GM12891 (cell line): ENCODE results near the gene OAT.

Experiments used
- DNase-seq: peaks from one replicate; pipeline ENCODE4 v3.0.0; 2011; ENCODE audit warnings: low spot score; ENCODE audit not compliant: insufficient read length
- FAIRE-seq: peaks from 2 replicates; lab custom pipeline; 2011; peaks lifted over from hg19 to GRCh38; lab: Jason Lieb, UNC
- PAX5 ChIP-seq: IDR thresholded peaks from 2 replicates; pipeline ENCODE4 v1.6.1; 2011; ENCODE audit warnings: low read length, moderate library complexity, mild to moderate bottlenecking; ENCODE audit not compliant: insufficient read depth, severe bottlenecking
- POLR2A ChIP-seq: IDR thresholded peaks from 2 replicates; pipeline ENCODE4 v1.6.1; 2011; ENCODE audit warnings: low read depth, low read length, control low read depth
- POLR2AphosphoS5 ChIP-seq: IDR thresholded peaks from 2 replicates; pipeline ENCODE4 v1.6.1; 2011; ENCODE audit warnings: low read depth, low read length, control low read depth
- POU2F2 ChIP-seq: IDR thresholded peaks from 2 replicates; pipeline ENCODE4 v1.6.1; 2011; ENCODE audit warnings: low read depth, mild to moderate bottlenecking, control low read depth, low read length, moderate library complexity
- SPI1 ChIP-seq: IDR thresholded peaks from 2 replicates; pipeline ENCODE4 v1.6.1; 2011; ENCODE audit warnings: low read depth, low read length, control low read depth
- TAF1 ChIP-seq: IDR thresholded peaks from 2 replicates; pipeline ENCODE4 v1.6.1; 2011; ENCODE audit warnings: low read depth, low read length, control low read depth

OAT gene

GRCh38 chr10:124458889-124459288 lies 40.2 kb upstream of the OAT start:
- FAIRE-seq (no peak), DNase-seq (no peak)
- no peak for TF ChIP-seq POLR2AphosphoS5
- no peak for TF ChIP-seq POU2F2
- TF ChIP-seq TAF1, result no peak
- TF ChIP-seq SPI1, result no peak
- no peak for TF ChIP-seq PAX5
- no peak for TF ChIP-seq POLR2A

DNA sequence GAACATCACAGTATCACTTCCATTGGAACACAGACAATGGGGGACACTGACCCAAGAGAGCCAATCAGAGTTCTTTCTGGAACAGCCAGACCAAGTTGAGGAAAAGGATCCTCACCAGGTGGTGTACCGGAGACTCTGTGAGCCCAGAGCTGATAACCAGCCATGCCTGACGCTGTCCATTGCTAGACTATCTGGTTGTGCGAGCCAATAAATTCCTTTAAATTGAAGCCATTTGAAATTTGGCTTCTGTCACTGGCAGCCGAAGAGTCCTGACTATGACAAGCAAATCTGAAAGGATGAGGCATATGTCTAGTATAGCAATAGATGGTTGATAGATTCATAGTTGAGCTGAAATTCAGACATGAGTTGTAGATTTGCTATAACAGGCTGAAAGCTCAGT lies 39.8 kb upstream of the OAT start:
- FAIRE-seq, result no peak
- DNase-seq, result no peak
- TF ChIP-seq TAF1 (no peak), POLR2A (no peak), PAX5 (no peak), SPI1 (no peak), POLR2AphosphoS5 (no peak), POU2F2 (no peak)

DNA sequence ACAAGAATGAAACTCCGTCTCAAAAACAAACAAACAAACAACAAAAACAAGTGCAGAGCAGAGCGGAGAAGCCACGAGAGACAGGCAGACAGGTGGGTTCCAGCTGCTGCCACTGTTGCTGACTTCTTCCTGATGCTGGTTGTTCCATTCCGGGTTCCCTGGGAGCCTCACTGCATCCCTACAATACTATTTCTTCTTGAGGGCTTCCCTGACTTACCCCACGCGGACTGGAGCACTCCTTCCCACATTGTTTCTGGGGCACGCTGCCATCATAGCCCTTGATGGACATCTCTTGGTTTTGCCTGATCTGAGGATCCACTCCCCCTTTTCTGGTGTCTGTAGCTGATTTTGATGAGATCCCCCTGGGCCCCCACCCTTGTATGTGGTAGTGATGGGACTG lies 36.7 kb upstream of the OAT start:
- no peak for FAIRE-seq
- no peak for DNase-seq
- TF ChIP-seq PAX5, result no peak
- no peak for TF ChIP-seq POU2F2
- TF ChIP-seq TAF1, result no peak
- no peak for TF ChIP-seq POLR2A
- no peak for TF ChIP-seq SPI1
- no peak for TF ChIP-seq POLR2AphosphoS5

GRCh38 chr10:124453960-124454610 lies 35.4 kb upstream of the OAT start:
- FAIRE-seq, result no peak
- DNase-seq, result no peak
- TF ChIP-seq POLR2A, result no peak
- no peak for TF ChIP-seq TAF1
- TF ChIP-seq POLR2AphosphoS5, result no peak
- TF ChIP-seq PAX5, result no peak
- no peak for TF ChIP-seq POU2F2
- TF ChIP-seq SPI1, result no peak

- no peak for FAIRE-seq
- DNase-seq, result no peak
- TF ChIP-seq POLR2A, result no peak
- no peak for TF ChIP-seq POLR2AphosphoS5
- TF ChIP-seq TAF1, result no peak
- no peak for TF ChIP-seq PAX5
- TF ChIP-seq SPI1, result no peak
- no peak for TF ChIP-seq POU2F2
Measured at GRCh38 chr10:124451276-124451675, 32.6 kb upstream of the OAT start.

DNA sequence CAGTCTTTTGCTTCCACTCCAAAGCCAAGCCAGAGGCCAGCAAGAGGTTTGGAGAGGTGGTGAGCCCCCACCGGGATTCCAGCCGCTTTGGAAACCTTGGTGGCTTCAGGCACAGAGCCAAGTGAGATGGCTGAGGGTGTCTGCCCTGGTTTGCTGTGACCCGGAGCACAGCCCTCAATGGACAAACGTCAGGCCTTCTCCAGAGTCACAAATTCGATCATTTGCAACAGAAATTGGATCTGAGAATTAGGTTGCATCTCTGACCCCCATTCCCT lies 32.0 kb upstream of the OAT start:
- DNase-seq, result no peak
- FAIRE-seq, result no peak
- TF ChIP-seq PAX5 (no peak), SPI1 (no peak), POU2F2 (no peak), POLR2AphosphoS5 (no peak), TAF1 (no peak), POLR2A (no peak)

DNA sequence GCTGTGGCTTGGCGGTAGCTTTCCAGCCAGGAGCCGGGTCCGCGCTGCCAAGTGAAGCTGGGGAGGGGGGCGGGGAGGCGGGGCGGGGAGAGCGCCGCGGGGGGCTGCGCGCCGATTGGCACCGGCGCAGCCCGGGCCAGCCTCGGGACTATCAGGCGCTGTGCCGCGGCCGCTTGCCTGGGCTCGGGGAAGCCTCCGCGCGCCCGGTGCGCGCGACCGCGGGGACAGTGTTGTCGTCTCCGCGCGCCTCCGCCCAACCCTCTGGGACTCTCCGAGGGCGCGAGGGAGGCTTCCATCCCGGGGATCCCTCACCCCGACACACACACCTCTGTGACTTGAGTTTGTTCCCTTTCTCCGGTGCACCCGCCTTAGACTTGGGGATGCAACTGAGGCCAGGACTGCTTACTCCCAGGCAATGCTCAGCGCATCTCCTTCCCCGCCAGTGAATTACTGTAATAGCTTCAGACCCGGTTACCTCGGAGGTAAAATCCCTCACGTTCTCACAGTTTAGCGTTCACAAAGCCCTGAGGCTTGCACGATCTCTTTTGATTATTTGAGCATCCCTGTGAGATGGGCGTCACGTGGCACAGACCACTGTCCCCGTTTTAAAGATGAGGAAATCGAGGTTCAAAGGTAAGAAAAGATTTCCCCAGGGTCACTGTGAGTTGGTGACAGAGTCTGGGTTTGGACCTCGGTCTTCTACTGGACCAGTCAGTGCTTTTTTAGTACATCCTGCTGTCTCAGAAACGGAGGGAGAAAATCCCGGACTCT lies 31.5 kb upstream of the OAT start, which contains the start of gene NKX1-2:
Gene NKX1-2, minus strand, starts transcription at position 24 of the 771 bp plus-strand sequence. CDS start 92 bp downstream, outside the sequence.
- TF ChIP-seq PAX5 (no peak), POU2F2 (no peak), SPI1 (no peak), POLR2A (no peak), POLR2AphosphoS5 (no peak), TAF1 (no peak)
- DNase-seq (no peak), FAIRE-seq (peak; percentile 33)

DNA sequence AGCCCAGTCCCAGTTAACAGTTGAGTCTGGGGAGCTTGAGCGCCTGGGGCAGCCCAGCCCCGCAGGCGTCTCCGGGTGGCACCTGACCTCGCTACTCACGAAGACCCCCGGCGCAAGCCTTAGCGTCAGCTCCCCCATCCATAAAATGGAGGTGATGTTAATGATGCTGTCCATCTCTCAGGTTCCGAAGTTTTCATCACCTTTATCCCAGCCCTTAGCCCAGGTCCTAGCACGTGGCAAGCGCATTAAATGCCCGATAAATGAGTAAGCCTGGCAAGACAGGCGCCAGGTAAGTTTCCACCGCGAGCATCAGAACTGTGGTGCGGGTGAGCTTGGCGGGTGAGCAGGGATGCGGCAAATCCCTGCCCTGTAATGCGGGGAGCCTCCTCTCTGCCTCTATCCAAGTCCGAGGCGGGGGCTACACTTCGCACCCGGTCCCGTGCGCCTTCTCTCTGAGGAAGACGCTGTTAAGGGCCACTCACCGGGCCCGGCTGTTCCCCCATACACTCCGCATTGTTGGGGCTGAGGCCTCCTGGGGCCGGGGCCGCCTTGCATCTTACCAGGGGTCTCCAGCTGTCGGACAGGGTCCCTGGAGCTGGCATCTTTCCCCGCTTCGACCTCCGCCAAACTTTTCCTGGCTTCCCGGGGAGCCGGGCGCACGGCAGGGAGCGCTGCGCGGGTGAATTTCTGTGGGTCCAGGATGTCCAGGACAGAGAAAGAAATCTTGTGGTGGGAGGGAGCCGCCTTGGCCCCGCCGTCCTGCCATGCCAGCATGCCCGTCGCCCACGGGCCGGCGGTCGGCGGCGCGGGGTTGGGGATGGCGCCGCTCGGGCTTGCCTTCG lies 30.7 kb upstream of the OAT start:
- DNase-seq (no peak), FAIRE-seq (no peak)

DNA sequence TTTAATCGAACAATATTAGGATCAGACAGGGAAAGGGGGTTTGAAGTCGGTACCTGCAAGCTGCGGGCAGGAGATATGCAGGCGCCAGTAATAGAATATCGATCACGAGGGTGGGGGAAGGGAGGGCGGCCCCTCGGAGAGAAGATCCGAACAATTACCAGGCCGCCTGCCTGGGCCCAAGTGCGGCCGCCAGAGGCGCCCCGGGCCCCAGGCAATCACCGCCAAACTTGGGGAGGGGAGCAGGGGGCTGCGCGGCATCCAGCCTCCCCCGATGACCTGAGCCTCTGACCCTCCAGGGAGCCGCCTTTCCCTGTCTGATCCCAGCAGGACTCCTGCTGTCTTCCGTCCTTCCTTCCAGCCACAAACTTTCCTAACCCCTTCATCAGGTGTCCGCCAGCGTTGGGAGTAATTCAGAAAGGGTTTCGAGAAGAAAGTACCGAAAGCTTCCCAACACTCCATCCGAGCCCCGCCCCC lies 30.0 kb upstream of the OAT start:
- DNase-seq, result no peak
- TF ChIP-seq SPI1 (no peak), TAF1 (no peak), POLR2AphosphoS5 (no peak), POU2F2 (no peak), PAX5 (no peak), POLR2A (no peak)
- FAIRE-seq, result no peak

More for the DNA sequence above, 30.7 kb upstream of the OAT start:
- TF ChIP-seq POU2F2 (no peak), PAX5 (no peak), SPI1 (no peak), TAF1 (no peak), POLR2AphosphoS5 (no peak), POLR2A (no peak)
